ENCODE results near the gene SRSF9.

DNA sequence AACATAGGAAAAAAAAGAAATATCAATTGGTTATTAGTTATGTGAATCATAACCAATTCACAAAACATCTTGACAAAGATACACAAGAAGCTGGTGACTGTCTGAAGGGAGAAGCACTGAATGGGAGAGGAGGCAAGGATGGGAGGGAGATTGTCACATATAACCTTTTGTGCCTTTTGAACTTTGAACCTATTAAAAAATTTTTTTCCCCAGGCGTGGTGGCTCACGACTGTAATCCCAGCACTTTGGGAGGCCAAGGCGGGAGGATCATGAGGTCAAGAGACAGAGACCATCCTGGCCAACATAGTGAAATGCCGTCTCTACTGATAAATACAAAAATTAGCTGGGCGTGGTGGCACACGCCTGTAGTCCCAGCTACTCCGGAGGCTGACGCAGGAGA, 39.0 kb upstream of the SRSF9 start:
- TF ChIP-seq, protein P1, sequence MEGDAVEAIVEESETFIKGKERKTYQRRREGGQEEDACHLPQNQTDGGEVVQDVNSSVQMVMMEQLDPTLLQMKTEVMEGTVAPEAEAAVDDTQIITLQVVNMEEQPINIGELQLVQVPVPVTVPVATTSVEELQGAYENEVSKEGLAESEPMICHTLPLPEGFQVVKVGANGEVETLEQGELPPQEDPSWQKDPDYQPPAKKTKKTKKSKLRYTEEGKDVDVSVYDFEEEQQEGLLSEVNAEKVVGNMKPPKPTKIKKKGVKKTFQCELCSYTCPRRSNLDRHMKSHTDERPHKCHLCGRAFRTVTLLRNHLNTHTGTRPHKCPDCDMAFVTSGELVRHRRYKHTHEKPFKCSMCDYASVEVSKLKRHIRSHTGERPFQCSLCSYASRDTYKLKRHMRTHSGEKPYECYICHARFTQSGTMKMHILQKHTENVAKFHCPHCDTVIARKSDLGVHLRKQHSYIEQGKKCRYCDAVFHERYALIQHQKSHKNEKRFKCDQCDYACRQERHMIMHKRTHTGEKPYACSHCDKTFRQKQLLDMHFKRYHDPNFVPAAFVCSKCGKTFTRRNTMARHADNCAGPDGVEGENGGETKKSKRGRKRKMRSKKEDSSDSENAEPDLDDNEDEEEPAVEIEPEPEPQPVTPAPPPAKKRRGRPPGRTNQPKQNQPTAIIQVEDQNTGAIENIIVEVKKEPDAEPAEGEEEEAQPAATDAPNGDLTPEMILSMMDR (IDR thresholded peaks at IDR 0.05): no peak
- TF ChIP-seq POLR2A (IDR thresholded peaks at IDR 0.05): no peak

Data from lower leg skin (tissue), 3 donors.